ENCODE data around the gene HIGD1C.

Gene HIGD1C

DNA sequence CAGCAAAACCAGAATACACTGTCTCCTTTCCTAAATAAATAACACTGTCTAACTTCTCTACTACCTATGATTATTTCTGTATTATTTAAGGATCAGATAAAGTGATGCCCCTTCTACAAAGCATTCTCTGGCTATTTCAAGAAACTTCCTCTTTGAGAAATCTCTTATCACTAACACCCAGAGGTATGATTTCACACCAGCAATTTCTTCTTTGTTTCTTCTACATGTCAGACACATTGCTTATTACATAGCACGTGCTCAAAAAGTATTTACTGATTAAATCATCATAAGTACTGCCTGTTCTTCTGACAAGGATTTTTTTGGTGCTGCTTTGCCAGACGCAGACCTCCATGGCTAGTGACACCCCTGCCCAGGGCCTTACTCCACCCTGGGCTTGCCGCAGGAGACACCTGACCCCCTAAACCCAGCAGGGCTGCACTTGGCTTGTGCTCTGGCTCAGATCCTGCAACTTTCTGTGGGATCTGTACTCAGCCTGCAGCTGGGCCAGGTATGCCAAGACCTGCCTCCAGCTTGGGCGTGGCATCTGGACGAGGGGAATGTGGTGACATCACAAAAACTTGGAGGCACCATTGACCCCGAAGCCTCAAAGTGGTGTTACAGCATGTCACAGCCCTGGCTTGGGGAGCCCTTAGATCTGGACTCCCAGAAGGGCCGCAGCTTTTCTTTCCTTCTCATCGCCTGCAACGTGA lies 15.4 kb upstream of the HIGD1C start:
- H3K27ac ChIP-seq (replicated peaks): no peak overlapping the region
- DNase-seq (ENCODE audit: low read depth in 1 of 2, low spot score in 1 of 2): no peak
- TF ChIP-seq, protein P1, sequence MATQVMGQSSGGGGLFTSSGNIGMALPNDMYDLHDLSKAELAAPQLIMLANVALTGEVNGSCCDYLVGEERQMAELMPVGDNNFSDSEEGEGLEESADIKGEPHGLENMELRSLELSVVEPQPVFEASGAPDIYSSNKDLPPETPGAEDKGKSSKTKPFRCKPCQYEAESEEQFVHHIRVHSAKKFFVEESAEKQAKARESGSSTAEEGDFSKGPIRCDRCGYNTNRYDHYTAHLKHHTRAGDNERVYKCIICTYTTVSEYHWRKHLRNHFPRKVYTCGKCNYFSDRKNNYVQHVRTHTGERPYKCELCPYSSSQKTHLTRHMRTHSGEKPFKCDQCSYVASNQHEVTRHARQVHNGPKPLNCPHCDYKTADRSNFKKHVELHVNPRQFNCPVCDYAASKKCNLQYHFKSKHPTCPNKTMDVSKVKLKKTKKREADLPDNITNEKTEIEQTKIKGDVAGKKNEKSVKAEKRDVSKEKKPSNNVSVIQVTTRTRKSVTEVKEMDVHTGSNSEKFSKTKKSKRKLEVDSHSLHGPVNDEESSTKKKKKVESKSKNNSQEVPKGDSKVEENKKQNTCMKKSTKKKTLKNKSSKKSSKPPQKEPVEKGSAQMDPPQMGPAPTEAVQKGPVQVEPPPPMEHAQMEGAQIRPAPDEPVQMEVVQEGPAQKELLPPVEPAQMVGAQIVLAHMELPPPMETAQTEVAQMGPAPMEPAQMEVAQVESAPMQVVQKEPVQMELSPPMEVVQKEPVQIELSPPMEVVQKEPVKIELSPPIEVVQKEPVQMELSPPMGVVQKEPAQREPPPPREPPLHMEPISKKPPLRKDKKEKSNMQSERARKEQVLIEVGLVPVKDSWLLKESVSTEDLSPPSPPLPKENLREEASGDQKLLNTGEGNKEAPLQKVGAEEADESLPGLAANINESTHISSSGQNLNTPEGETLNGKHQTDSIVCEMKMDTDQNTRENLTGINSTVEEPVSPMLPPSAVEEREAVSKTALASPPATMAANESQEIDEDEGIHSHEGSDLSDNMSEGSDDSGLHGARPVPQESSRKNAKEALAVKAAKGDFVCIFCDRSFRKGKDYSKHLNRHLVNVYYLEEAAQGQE (IDR thresholded peaks at IDR 0.05; ENCODE audit: insufficient replicate concordance, low read depth): no peak
- TF ChIP-seq CTCF (IDR thresholded peaks at IDR 0.05; ENCODE audit: insufficient read depth, low read length) (no peak), POLR2AphosphoS5 (IDR thresholded peaks at IDR 0.05; ENCODE audit: low read depth) (no peak)
- no peak overlapping the region for H3K4me3 ChIP-seq (replicated peaks; ENCODE audit: insufficient read depth, low read length)
- no peaks in the 10 kb centered on the region for H3K27me3 ChIP-seq (ENCODE audit: insufficient read depth, poor library complexity, severe bottlenecking)

- Histone ChIP-seq H3K27ac (replicated peaks) (no peak overlapping the region), H3K4me3 (replicated peaks; ENCODE audit: insufficient read depth, low read length) (no peak overlapping the region), H3K27me3 (ENCODE audit: insufficient read depth, poor library complexity, severe bottlenecking) (no peaks in the 10 kb centered on the region)
- TF ChIP-seq SPI1 (IDR thresholded peaks at IDR 0.05; ENCODE audit: borderline replicate concordance, low read depth): peak; percentile 21; the same call in 1 of the 2 replicates
- TF ChIP-seq, protein P1 (IDR thresholded peaks at IDR 0.05; ENCODE audit: insufficient replicate concordance, low read depth): no peak
- DNase-seq (ENCODE audit: low read depth in 1 of 2, low spot score in 1 of 2): no peak
Observed at GRCh38 chr12:50937653-50938052, 14.7 kb upstream of the HIGD1C start.

DNA sequence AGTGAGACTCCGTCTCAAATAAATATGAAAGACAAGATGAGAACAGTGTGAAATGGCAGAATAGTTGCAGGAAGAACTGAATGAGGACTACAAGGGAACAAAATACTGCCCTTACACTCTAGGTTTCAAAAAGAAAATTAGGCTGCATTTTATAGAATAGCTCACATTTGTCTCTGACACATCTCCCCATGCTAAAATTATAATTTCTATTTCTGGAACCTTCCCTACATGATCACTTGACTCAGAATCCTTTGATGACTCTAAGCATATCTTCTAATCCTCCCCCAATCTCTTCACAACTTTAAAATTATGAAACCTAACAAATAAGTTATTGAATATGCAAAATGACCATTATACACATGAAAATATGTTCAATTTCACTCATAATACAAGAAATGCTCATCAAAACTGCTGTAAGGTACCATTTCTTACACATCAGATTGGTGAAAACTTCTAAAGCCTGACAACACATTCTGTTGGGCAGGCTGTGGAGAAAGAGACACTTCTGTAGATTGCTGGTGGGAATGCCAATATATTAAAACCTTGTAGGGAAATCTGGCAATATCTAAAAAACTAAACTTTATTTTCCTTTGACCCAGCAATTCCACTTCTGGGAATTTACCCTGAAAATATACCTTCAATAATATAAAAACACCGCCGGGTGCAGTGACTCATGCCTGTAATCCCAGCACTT lies 4.3 kb upstream of the HIGD1C start:
- Histone ChIP-seq H3K27ac (replicated peaks) (no peak overlapping the region), H3K4me3 (replicated peaks; ENCODE audit: insufficient read depth, low read length) (no peak overlapping the region), H3K27me3 (ENCODE audit: insufficient read depth, poor library complexity, severe bottlenecking) (no peaks in the 10 kb centered on the region)
- DNase-seq (ENCODE audit: low read depth in 1 of 2, low spot score in 1 of 2): no peak
- TF ChIP-seq POLR2AphosphoS5 (IDR thresholded peaks at IDR 0.05; ENCODE audit: low read depth): no peak
- TF ChIP-seq, protein P1 (IDR thresholded peaks at IDR 0.05; ENCODE audit: insufficient replicate concordance, low read depth): no peak
- TF ChIP-seq CTCF (IDR thresholded peaks at IDR 0.05; ENCODE audit: insufficient read depth, low read length): no peak
- no peak for TF ChIP-seq SPI1 (IDR thresholded peaks at IDR 0.05; ENCODE audit: borderline replicate concordance, low read depth)
- TF ChIP-seq GABPA (IDR thresholded peaks at IDR 0.05; ENCODE audit: low read depth): no peak
